Mucosa of rectum (tissue), 2 donors: Measurements from ENCODE around the gene PDPR.
"Not testable (repeated sequence)": the region's sequence is repeated elsewhere in the genome, so short reads cannot be mapped to it uniquely, and the experiment has no call there.

Experiments used
- H3K27ac ChIP-seq, 2 donors: one replicate each; pipeline ENCODE4 v1.7.0; 2013; ENCODE audit warnings: inconsistent platforms in 2 of 2, low read depth in 2 of 2, low read length in 2 of 2
- H3K27me3 ChIP-seq, 2 donors: one replicate each; pipeline ENCODE4 v1.7.0; 2013; ENCODE audit warnings: low read length in 2 of 2; ENCODE audit not compliant: control insufficient read depth in 2 of 2, insufficient read depth in 2 of 2
- H3K36me3 ChIP-seq, 2 donors: one replicate each; pipeline ENCODE4 v1.7.0; 2013; ENCODE audit warnings: low read length in 2 of 2; ENCODE audit not compliant: control insufficient read depth in 2 of 2, insufficient read depth in 2 of 2
- H3K4me1 ChIP-seq, 2 donors: one replicate each; pipeline ENCODE4 v1.7.0; 2013; ENCODE audit warnings: low read length in 2 of 2, mild to moderate bottlenecking in 1 of 2; ENCODE audit not compliant: control insufficient read depth in 2 of 2, insufficient read depth in 2 of 2
- H3K4me3 ChIP-seq, 2 donors: one replicate each; pipeline ENCODE4 v1.7.0; 2013; ENCODE audit warnings: low read length in 2 of 2
- H3K9ac ChIP-seq, 2 donors: one replicate each; pipeline ENCODE4 v1.7.0; 2013; ENCODE audit warnings: low read length in 2 of 2, low read depth in 1 of 2, mild to moderate bottlenecking in 1 of 2
- H3K9me3 ChIP-seq, 2 donors: one replicate each; pipeline ENCODE4 v1.7.0; 2013; ENCODE audit warnings: low read length in 2 of 2; ENCODE audit not compliant: control insufficient read depth in 2 of 2
- donor health status: healthy.
- donor health status: Normal muscosa, but diverticular disease.

The PDPR gene

GRCh38 chr16:70206382-70206781 lies 92.2 kb downstream of the PDPR start:
- not testable (repeated sequence) for H3K27ac ChIP-seq, H3K9me3 ChIP-seq, H3K36me3 ChIP-seq, H3K27me3 ChIP-seq, H3K9ac ChIP-seq, H3K4me3 ChIP-seq, H3K4me1 ChIP-seq
